Measurements from ENCODE around the gene PRDM11. TPM values are rescaled to one million over a fixed set of nuclear protein-coding genes. Genes with fewer than 3 reads are reported as not detected.
"Not testable (repeated sequence)": the region's sequence is repeated elsewhere in the genome, so short reads cannot be mapped to it uniquely, and the experiment has no call there.

PRDM11 gene
- polyA plus RNA-seq, 3 donors, result 22.4 to 25.9 (median 23.2) TPM

DNA sequence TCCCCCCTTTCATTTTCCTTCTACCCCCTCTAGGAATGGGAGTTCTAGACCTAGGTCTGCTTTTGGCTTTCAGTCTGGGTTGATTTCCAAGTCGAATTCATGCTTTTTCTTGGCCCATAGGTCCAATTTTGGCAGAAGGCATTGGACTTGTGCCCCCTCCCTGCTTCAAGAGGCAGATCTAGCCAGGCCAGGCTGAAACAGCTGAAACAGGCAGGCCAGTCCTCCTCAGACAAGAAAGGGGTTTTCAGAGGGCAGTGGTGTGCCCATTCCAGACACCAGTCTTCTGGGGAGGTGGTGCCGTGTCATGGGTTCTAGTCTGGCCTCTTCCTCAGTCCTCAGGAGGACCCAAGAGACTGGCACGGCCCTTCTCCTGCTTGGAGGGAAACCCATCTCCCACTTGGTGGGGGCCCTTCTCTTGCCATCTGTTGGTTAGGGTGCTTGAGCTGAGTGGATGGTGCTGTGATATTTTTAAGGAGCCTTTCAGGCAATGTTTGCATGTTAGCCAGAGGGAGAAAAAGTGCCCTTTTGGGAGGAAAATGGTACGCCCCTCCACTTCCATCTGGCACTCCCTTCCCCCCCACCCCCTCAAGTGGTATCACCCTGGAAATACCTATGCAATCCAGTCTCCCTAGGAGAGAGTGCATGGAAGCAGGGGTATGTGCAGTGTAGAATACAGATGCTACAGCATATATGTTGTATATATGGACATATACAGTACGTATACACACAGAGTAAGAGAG lies 86.1 kb downstream of the PRDM11 start:
- DNase-seq, result no peak

DNA sequence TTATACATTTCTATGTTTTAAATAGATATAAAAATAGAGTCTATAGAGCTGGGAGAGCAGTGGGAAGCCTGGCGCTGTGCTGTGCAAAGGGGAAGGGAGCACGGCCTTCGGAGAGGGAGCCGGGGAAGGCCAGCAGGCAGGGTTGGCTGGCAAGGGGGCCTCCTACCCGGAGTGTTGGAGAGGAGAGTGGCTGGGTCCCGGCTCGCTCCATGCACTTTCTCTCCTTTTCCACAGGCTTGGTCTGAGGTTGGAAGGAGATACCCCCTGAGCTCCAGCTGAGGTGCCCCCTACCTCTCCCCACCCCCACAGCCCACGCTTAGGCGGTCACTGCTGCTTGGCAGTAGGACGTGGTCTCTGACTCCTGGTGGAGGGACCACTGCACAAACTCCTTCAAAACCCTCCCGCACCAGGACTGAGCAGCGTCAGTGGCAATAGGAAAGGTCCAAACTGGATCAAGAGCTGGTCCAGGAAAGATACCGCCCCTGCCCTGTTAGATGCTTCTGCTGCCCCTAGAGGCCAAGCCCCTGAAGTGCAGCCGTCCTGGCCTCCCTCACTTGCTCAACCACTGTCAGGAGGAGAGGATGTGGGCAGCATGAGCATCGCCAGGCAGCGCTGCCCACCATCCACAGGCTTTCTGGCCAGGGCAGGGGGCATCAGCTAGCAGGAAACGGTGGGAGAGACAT lies 86.8 kb downstream of the PRDM11 start:
- DNase-seq, result peak; percentile 37

DNA sequence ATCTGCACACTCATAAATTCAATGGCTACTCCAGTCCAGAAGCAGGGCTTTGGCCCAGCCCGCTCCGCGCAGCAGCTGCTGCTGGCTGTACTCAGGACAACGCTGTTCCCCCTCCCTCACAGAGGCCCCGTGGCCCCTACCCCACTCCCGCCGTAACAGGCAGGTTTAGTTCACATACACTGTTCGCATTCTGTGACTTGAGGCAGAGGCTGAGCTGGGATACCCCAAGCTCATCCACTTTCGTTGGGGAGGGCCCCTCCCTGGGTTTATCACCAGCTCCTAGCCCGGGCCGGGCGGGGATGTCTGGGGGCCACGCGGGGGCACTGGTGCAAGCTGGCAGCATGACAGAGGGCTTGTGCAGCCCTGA lies 87.3 kb downstream of the PRDM11 start:
- no peak for DNase-seq

DNA sequence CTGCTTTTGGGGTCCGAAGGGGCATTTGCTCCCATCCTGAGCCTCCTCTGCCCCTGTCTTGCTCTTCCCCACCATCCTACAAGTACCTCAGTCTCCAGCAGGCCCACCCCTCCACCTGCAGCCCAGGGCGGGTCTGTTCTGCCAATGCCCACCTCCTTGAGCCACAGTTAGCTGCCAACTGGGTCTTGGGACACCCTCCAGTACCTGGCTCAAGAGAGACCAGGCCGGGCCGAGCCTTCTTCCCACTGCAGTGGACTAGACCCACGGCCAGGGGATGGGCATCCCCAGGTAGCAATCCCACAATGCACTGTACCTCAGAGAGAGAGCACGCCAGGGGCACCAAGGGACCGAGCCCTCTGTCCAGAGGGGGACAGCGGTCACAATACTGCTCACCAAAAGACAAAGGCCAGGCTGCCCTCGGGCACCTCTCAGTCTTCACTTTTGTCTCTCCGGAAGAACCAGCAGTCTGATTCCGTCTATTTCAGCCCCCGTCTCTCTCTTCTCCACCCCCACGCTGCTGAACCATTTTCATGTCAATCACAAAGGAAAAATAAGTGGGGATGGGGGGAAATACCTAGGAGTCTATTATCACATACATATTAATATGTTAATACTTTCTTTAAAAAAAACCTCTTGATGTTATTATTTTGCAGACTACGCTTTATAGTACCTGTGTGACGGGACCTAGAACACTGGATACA lies 88.0 kb downstream of the PRDM11 start:
- DNase-seq, result no peak

DNA sequence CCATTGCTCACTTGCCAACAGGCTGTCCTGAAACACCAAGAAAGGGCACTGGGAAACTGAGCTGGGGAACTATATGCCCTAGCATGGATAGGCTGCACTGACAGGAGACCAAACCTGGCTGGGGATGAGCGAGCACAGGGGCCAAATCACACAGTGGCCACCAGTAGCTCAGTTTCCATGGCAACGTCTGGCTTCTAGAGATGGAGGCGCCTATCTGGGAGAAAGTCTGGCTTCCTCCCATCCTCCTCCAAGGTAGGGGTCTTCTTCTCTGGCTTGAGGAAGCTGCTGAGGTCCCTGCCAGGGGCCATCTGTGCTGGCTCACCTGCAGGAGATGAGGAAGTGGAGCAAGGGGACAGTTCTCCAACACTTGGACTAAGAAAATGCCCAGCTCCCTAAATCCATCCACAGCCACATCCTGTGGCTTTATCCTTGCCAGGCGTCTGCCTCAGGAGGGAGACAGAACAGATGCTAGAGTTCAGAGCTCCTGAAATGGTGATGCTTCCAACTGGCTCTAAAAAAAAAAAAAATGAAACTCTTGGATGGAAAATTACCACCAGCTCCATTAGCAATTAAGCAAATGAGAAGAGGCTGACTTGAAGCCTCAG lies 91.4 kb downstream of the PRDM11 start:
- DNase-seq, result no peak

DNA sequence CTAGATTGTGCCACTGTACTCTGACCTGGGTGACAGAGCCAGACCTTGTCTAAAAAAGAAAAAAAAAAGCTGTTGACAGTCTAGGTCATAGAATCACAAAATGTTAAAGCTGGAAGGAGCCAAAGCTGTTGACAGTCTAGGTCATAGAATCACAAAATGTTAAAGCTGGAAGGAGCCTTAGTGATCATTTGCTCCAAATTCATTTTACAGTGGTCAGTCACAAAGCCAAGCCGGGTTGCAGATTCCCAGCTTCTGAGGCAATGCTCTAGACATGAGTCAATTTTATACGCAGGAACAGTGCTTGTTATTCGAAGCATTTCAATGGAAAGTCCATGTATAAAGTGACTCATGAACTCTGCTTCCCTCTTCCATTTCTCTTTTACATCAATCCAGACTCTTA lies 92.3 kb downstream of the PRDM11 start:
- no peak for DNase-seq

DNA sequence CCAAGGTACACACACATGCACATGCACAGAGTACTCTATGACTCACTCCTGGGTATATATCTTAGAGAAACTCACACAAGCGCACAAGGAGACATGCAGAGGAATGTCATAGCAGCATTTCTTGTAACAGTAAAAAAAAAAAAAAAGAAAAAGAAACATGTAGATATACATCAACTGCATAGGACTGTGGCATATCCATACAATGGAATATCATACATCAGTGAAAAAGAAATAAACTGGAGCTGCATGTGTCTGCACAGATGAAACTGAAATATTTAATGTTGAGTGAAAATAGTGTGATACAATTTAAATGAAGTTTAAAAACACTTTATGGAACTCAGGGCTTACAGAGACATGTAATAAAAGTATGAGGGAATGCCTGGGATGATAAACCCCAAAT lies 93.3 kb downstream of the PRDM11 start:
- no peak for DNase-seq

DNA sequence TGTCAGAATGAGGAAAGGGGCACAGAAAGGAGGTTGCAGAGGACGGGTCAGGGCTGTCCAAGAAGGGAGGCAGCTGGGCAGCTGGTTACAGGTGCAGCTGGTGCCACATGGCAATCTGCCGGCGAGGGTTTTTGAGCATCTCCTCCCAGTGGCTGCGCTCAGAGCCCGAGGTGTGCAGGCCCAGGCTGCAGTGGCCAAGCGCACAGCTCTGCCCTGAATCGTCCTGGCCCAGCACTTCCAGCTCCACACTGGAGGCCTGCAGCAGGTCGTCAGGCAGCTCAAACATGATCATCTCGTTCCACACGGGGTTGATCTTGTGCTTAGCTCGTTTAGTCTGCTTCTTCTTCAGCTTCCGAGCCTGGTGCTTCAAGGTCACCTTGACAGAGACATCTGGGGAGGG lies 97.5 kb downstream of the PRDM11 start:
- DNase-seq, result no peak

DNA sequence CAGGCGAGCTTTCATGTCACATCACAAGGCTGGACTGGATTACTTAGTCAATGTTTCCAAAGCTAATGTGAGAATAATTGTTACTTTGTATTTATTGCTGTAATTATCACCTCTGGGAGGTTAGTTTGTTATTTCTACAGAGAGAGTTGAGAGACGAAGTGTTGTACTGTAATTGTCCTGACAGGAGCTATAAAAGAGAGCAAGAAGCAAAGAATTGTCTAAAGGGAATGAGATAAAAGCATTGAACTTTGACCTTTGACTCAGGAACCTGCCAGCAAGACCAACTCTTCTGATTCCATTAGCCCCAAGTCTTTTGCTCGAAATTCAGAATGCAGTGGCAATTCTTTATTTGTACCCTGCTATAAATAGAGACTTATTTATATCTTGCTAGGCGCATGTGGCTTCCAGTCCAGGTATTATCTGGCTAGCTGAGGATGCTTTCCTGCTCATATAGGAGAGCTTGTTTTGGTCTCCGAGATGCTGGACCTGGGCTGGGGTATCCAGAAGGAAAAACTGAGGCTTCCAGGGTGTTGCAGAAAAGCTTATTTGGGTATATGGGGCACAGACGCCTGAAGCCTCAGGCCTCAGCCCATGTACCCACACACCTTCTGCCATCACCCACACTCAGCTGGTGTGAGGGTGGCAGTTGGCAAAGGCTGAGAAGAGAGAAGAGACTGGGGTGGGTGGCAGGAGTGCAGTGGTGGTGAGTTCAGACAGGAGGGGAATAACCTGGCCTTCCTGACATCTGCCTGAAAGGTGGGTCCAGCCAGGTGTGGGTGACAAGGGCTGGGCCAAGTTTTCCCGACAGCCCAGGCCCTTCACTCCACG lies 99.0 kb downstream of the PRDM11 start:
- no peak for DNase-seq

DNA sequence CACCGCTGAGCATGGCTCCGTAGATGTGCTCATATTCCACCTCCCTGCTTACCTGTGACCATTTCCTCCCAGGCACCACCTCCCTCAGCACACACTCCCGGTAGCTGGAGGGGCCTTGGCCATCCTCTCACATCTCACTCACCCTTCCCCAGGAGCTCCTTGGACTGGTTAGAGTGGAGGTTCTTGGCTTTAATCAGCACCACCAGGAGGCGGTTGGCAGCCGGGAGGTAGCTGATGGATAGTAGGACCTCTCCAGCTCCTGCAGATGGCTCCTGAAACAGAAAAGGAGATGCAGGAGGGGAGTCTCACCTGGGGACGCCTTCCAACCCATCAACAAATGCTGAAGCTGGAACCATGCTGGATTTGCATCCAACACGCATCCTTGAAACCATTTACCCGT lies 99.8 kb downstream of the PRDM11 start:
- DNase-seq, result no peak

DNA sequence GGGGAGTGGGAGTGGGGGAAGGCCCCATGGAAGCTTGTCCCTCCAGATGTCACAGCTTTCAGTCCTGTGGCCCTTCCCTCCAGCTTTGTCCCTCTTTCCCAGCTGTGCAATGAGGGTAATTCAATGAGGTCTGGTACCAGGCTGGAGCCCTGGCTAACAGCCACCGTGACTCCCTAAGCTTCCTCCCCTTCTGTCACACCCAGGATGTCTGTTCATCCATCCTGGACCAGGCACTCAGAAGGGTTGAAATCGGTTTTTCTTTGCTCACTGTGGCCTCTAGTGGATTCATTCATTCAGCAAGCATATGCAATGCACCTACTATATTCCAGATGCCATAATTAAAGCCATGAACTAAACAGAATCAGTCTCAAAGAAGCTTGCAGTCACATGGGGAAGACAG lies 101.0 kb downstream of the PRDM11 start:
- no peak for DNase-seq

DNA sequence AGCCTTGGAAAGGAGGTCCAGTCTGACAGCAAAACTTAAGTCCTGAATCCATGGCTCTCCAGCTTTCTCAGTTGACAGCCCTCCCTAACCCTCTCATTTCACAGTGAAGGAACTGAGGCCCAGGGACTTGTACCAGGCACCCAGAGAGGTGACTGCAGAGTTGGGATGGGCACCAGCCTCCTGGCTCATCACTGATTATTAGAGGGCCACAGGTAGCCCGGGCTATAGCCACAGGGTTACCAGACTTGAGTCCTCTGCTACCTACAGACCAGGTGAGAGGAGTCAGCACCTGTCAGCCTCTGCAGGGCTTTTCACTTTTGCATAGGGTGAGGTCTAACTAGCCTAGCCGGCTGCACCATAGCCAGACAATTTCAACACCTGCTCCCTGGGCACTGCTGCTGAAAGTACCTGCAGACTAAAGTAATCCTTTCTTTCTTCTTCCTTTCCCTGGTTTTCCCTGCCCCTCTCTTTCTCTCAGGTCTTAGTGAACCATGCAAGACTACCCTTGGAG lies 102.1 kb downstream of the PRDM11 start:
- DNase-seq, result no peak

DNA sequence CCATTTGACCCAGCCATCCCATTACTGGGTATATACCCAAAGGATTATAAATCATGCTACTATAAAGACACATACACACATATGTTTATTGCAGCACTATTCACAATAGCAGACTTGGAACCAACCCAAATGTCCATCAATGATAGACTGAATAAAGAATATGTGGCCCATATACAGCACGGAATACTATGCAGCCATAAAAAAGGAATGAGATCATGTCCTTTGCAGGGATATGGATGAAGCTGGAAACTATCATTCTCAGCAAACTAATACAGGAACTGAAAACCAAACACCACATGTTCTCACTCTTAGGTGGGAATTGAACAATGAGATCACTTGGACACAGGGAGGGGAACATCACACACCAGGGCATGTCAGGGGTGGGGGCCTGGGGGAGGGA lies 102.9 kb downstream of the PRDM11 start:
- not testable (repeated sequence) for DNase-seq

DNA sequence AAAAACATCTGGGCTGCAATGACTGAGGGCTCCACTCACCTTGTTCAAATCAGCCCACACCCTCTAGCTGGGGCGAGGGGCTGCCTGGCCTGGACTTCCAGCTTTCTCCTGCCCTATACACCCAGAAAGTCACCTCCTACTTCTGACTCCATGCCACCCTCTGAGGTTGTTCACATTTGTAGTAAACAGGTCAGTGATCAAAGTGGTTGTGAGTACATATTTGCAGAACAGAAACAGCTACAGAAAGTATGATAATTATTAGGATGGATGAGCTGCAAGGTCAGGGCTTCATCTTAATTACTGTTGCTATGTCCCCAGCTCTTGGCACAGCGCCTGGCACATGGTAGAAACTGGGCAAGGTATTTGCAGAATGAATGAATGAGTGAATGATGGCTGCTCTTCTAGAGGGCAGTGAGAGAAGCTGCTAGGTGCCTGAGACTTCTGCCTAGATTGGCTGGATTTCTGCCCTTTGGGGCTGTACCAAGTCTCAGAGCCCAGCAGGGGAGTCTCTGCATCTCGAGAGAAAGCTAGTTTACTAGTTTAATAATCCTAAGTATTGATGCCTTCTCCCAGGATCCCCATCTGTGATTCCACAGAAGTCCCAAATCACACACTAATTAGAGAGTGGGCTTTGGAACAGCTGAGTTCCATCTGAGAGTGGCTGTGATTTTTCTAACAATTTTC lies 103.7 kb downstream of the PRDM11 start:
- DNase-seq, result peak; percentile 49

DNA sequence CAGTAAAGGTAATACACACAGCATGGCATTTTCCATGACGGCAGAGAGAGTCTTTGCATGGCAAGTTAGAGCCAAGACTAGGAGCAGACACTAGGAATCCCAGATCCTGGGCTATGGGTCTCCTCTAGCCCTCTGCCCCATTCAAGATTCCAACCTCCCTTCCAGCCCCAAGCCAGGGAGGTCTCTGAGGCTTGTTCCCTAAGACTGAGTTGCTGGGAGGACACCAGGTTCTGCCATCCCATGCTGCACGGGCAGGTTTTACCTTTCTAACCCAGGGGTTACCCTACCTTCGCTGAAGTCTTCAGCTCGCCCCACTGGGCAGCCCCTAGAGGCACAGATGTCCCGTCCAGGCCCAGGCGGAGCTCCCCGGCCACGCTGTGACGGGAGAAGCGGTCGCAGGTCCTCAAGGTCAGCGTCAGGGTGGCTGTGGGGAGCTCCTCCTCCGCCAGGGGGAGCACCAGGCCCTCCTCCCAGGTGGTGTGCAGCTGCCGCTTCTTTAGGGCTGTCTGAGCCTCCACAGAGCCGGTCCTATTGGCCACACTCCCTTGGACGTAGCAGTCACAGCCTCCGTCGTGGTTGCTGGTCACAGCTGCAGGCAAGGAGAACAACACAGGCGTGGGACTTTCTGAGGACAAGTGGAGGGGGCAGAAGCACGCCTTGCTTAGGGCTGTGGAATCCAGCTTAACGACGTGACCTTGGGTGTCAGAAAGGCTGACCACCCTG lies 105.9 kb downstream of the PRDM11 start:
- no peak for DNase-seq

DNA sequence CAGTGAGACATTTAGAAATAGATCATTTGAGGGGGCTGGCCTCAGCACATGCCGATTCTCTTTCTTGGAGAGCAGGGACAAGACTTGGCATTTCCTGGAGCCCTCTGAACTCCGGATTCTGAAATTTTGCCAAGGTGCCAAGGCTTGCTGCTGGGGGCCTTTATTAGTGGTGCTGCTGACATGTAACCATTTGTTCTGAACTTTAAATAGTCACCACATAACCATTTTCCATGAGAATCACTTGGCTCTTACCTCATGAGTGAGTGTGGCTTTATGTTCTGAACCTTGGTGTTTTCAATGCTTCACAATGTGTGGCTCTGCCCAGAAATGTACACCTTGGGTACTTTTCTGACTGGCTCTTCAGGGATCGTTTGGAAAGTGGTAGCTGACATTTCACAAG lies 106.4 kb downstream of the PRDM11 start:
- no peak for DNase-seq

DNA sequence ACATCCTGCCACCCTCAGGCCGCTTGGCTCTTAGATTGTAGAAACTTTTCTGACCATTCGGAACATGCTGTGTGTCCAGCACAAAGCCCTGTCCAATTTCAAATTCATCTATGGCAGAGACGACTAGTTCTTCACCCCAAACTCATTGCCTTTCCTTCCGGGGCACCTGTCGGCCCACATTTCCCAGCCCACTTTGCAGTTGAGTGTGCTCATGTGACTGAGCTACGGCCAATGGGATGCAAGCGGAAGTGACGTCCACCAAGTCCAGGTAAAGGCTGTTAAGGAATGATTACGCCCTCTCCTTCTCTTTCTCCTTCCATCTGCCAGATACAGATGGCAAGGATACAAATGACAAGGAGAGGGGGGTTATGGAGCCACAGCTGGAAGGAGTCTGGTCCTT lies 107.2 kb downstream of the PRDM11 start:
- no peak for DNase-seq

DNA sequence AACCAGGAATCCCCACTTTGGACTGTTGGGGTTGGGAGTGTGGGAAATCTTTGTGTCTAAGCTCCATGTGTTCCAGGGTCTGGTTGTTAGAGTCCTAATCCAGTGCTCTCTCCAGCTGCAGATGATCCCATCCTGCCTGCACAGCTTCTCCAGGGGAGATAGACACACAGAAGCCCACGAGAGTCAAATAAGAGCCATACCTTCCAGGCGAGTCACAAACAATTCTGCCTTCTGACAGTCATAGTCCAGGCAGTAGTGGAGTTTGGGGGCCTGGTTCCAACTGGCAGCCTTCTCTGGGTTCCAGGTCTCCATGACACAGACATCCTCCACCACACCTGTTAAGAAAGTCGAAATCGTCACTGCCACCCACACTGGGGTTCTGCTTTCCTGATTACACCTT lies 107.6 kb downstream of the PRDM11 start:
- no peak for DNase-seq

DNA sequence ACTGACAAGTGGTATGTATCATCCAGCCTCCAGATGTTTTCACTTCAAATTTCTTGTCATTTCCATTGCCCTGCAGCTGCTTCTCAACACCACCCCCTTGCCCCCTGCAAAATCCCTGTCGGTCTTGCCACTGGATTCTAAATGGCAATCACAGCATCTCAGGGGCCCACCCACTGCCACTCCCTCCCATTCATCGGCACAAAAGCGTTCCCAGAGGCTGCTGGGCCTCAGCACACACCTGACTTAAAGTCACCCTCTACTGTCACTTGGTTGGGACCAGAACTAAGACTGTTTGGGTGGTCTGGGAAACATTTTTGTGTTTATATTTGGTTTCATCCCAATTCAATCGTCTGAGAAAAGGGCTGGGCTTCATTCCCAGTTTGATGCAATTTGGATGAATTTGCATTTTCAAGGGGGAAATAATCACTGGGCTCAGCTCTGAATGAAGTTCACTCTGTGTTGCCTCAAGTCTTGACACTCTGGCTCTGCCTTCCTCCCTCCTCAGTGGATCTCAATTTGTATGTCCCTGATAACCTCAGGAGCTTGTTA lies 112.6 kb downstream of the PRDM11 start:
- no peak for DNase-seq

DNA sequence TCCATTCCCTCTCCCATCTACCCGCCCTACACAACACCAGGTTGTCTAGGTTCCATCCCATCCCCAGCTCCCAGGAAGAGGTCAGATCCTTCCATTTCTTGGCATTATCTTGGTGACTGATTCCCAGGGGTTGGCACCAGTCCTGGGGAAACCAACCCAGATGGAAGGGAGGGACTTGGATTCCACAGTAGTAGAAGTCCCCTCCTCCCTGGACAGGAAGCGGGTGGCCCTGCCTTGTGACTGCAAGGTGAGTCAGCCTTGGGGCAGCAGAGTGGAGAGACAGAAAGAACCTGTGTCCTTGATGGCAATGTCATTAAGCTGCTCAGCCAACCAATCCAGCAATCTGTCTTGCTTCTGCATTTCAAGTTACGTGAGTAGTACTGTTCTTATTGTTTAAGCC lies 113.2 kb downstream of the PRDM11 start:
- no peak for DNase-seq

Measured in renal pelvis (tissue), 4 donors.